Calu3 (cell line): ENCODE data around the gene PTPN13. TPM values are rescaled to one million over a fixed set of nuclear protein-coding genes. Genes with fewer than 3 reads are reported as not detected.

ENCODE experiments used
- BruUV-seq: library from RNA; stranded (reverse); fragments of 400-500 nt; replicated peaks from 2 replicates; lab custom pipeline; 2021; lab: Mats Ljungman, UMichigan
- CTCF ChIA-PET: fragments of 300-600 bp; sonication (Branson Sonifier 250); formaldehyde crosslinking; loops from one replicate; lab custom pipeline; 2022; ENCODE audit warnings: antibody characterized with exemption; lab: Charles Lee
- DNase-seq: peaks from one replicate; pipeline ENCODE4 v3.0.0; 2022
- H3K27ac Mint-ChIP-seq: one replicate; pipeline ENCODE4 v1.8.0; 2022; ENCODE audit warnings: mixed read lengths; ENCODE audit not compliant: unreplicated experiment
- H3K27me3 Mint-ChIP-seq: one replicate; pipeline ENCODE4 v1.8.0; 2022; ENCODE audit warnings: mixed read lengths; ENCODE audit not compliant: unreplicated experiment
- H3K36me3 Mint-ChIP-seq: one replicate; pipeline ENCODE4 v1.8.0; 2022; ENCODE audit warnings: mild to moderate bottlenecking, moderate library complexity, mixed read lengths; ENCODE audit not compliant: insufficient read depth, unreplicated experiment
- H3K4me1 Mint-ChIP-seq: one replicate; pipeline ENCODE4 v1.8.0; 2022; ENCODE audit warnings: mild to moderate bottlenecking, low read depth, mixed read lengths; ENCODE audit not compliant: unreplicated experiment
- H3K4me3 Mint-ChIP-seq: one replicate; pipeline ENCODE4 v1.8.0; 2022; ENCODE audit warnings: mild to moderate bottlenecking, low read depth, moderate library complexity, mixed read lengths; ENCODE audit not compliant: unreplicated experiment
- H3K9me3 Mint-ChIP-seq: one replicate; pipeline ENCODE4 v1.8.0; 2022; ENCODE audit warnings: low read depth, mixed read lengths; ENCODE audit not compliant: unreplicated experiment
- CTCF ChIP-seq: fragments of 200-600 bp; IDR thresholded peaks from one replicate; pipeline ENCODE4 v1.8.0; 2022; ENCODE audit warnings: antibody characterized with exemption; ENCODE audit not compliant: unreplicated experiment
- intact Hi-C: fragments of 100-400 bp; cut with micrococcal nuclease; formaldehyde crosslinking; loops from one replicate; pipeline ENCODE4 v1.10.0; 2022; ENCODE audit not compliant: unreplicated experiment
- total RNA-seq: library from RNA; stranded (reverse); gene quantifications from 2 replicates; pipeline ENCODE4 v1.2.3, GENCODE V29; 2022

PTPN13 gene
- total RNA-seq, 1 experiment from 2014 or later, result 23.3 TPM

GRCh38 chr4:86640469-86640868 lies 46.4 kb downstream of the PTPN13 start:
- peaks cover 4% of the 10 kb centered on the region for H3K9me3 Mint-ChIP-seq
- no peak overlapping the region for H3K27ac Mint-ChIP-seq
- no peak for DNase-seq
- no peaks in the 10 kb centered on the region for H3K36me3 Mint-ChIP-seq
- H3K27me3 Mint-ChIP-seq, result no peaks in the 10 kb centered on the region
- TF ChIP-seq CTCF, result no peak
- intact Hi-C loops, result no loop called here
- BruUV-seq, result no TSS peak
- CTCF ChIA-PET, result no interaction called here
- H3K4me3 Mint-ChIP-seq, result no peak overlapping the region
- H3K4me1 Mint-ChIP-seq, result no peaks in the 10 kb centered on the region

GRCh38 chr4:86641516-86642090 lies 47.5 kb downstream of the PTPN13 start:
- TF ChIP-seq CTCF, result no peak
- no peak overlapping the region for H3K4me3 Mint-ChIP-seq

GRCh38 chr4:86644892-86645291 lies 50.8 kb downstream of the PTPN13 start:
- CTCF ChIA-PET, result no interaction called here
- H3K9me3 Mint-ChIP-seq, result peaks cover 6% of the 10 kb centered on the region
- no peaks in the 10 kb centered on the region for H3K4me1 Mint-ChIP-seq
- TF ChIP-seq CTCF, result no peak
- no peak overlapping the region for H3K27ac Mint-ChIP-seq
- no peak overlapping the region for H3K4me3 Mint-ChIP-seq
- BruUV-seq, result no TSS peak
- DNase-seq, result no peak
- no peaks in the 10 kb centered on the region for H3K36me3 Mint-ChIP-seq
- H3K27me3 Mint-ChIP-seq, result no peaks in the 10 kb centered on the region
- intact Hi-C loops, result no loop called here

More at GRCh38 chr4:86641516-86642090, 47.5 kb downstream of the PTPN13 start:
- H3K27ac Mint-ChIP-seq, result no peak overlapping the region
- intact Hi-C loops, result no loop called here
- H3K36me3 Mint-ChIP-seq, result no peaks in the 10 kb centered on the region
- DNase-seq, result no peak
- peaks cover 1% of the 10 kb centered on the region for H3K9me3 Mint-ChIP-seq
- H3K27me3 Mint-ChIP-seq, result no peaks in the 10 kb centered on the region
- BruUV-seq, result no TSS peak
- H3K4me1 Mint-ChIP-seq, result no peaks in the 10 kb centered on the region
- CTCF ChIA-PET, result interaction anchor here (0.7 kb wide), 1 partner anchor 275 kb away, joined by 5 read pairs; no protein-coding TSS in a partner anchor

- no TSS peak for BruUV-seq
Observed at GRCh38 chr4:86652332-86652932, 58.3 kb downstream of the PTPN13 start.

More at GRCh38 chr4:86652332-86652932, 58.3 kb downstream of the PTPN13 start:
- Mint-ChIP-seq H3K4me1 (no peaks in the 10 kb centered on the region), H3K27me3 (no peaks in the 10 kb centered on the region), H3K4me3 (no peak overlapping the region), H3K9me3 (peaks cover 17% of the 10 kb centered on the region), H3K27ac (no peak overlapping the region), H3K36me3 (no peaks in the 10 kb centered on the region)
- no peak for DNase-seq
- no peak for TF ChIP-seq CTCF
- intact Hi-C loops, result no loop called here
- CTCF ChIA-PET, result no interaction called here
